Stomach smooth muscle (tissue), 2 donors: ENCODE results near the gene BPHL.
"Not testable (repeated sequence)": the region's sequence is repeated elsewhere in the genome, so short reads cannot be mapped to it uniquely, and the experiment has no call there.

Experiments
- H3K27ac ChIP-seq: one replicate; pipeline ENCODE4 v1.7.0; 2013; ENCODE audit warnings: mild to moderate bottlenecking, low read length, inconsistent platforms
- H3K27me3 ChIP-seq, 2 donors: one replicate each; pipeline ENCODE4 v1.7.0; 2013; ENCODE audit warnings: low read length in 2 of 2; ENCODE audit not compliant: insufficient read depth in 2 of 2, control insufficient read depth in 1 of 2
- H3K36me3 ChIP-seq, 2 donors: one replicate each; pipeline ENCODE4 v1.7.0; 2013; ENCODE audit warnings: low read length in 2 of 2; ENCODE audit not compliant: control insufficient read depth in 2 of 2, insufficient read depth in 2 of 2
- H3K4me1 ChIP-seq: one replicate; pipeline ENCODE4 v1.7.0; 2013; ENCODE audit warnings: low read length; ENCODE audit not compliant: control insufficient read depth, insufficient read depth
- H3K4me3 ChIP-seq, 2 donors: one replicate each; pipeline ENCODE4 v1.7.0; 2013; ENCODE audit warnings: low read length in 2 of 2
- H3K9ac ChIP-seq, 2 donors: one replicate each; pipeline ENCODE4 v1.7.0; 2013; ENCODE audit warnings: low read length in 2 of 2, mild to moderate bottlenecking in 1 of 2
- H3K9me3 ChIP-seq, 2 donors: one replicate each; pipeline ENCODE4 v1.7.0; 2013; ENCODE audit warnings: low read length in 2 of 2; ENCODE audit not compliant: control insufficient read depth in 2 of 2
- donor health status: healthy.
- donor health status: Pancreatic carcinoma.

Gene BPHL

GRCh38 chr6:3118353-3119039 is at the start of gene BPHL:
BPHL (plus strand) TSS chr6:3118711; CDS start chr6:3118741, 30 bp downstream.
- H3K27ac ChIP-seq = peak within 1 kb of the TSS; percentile 76

DNA sequence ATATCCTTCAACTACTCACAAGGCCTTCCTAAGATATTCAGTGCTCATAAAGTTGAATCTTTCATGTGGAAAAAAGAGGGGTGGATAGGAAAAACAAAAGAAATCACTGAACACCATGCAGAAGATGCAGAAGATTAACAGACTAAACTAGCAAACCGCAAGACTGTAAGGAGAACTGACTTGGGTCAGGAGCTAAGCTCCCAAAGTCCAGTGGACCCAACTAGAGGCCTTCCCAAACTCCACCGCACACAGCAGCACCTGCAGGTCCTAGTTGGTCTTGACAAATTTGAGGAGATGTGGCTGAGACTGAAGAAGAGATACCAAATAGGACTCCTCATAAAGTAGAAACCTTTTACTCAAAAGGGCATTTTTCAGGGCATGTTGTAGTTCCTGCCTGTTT is 46.9 kb upstream of the BPHL start:
- no peaks in the 10 kb centered on the region for H3K27me3 ChIP-seq
- H3K9ac ChIP-seq = no peak overlapping the region
- H3K4me1 ChIP-seq = peaks cover 4% of the 10 kb centered on the region
- no peak overlapping the region for H3K27ac ChIP-seq
- H3K9me3 ChIP-seq = no peaks in the 10 kb centered on the region
- no peak overlapping the region for H3K4me3 ChIP-seq
- no peaks in the 10 kb centered on the region for H3K36me3 ChIP-seq

More at GRCh38 chr6:3118353-3119039, at the start of gene BPHL:
- peaks cover 9 to 13% of the 10 kb centered on the region in 2 donors for H3K36me3 ChIP-seq
- H3K4me3 ChIP-seq = peak within 1 kb of the TSS; percentile 90 to 94
- no peaks in the 10 kb centered on the region for H3K9me3 ChIP-seq
- H3K4me1 ChIP-seq = peaks cover 9% of the 10 kb centered on the region
- no peaks in the 10 kb centered on the region for H3K27me3 ChIP-seq
- peak within 1 kb of the TSS; percentile 58 to 75 for H3K9ac ChIP-seq

DNA sequence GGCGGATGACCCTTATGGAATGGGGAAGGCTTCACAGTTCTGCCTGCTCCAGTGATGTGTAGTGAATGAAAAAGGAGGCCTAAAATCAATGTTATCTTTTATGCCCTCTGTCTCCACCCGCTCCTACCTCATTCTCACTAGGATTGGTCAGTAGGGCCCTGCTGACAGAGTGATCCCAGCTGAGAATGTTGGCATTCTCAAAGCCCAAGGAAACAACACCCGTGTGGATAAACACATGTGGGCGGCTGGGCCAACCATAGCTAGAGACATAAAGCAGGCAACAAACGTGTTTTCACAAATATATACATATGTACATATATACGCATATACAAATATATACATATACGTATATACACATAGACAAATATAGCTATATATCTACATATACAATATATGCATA is 45.7 kb upstream of the BPHL start:
- H3K27me3 ChIP-seq = no peaks in the 10 kb centered on the region
- H3K4me3 ChIP-seq = no peak overlapping the region
- peaks cover 2% of the 10 kb centered on the region for H3K4me1 ChIP-seq
- no peak overlapping the region for H3K9ac ChIP-seq
- H3K36me3 ChIP-seq = peaks cover 6% of the 10 kb centered on the region in 2 donors
- no peaks in the 10 kb centered on the region for H3K9me3 ChIP-seq
- no peak overlapping the region for H3K27ac ChIP-seq

- Histone ChIP-seq H3K9me3 (no peaks in the 10 kb centered on the region), H3K4me3 (no peak overlapping the region), H3K4me1 (peaks cover 2% of the 10 kb centered on the region), H3K27ac (no peak overlapping the region), H3K27me3 (no peaks in the 10 kb centered on the region), H3K9ac (no peak overlapping the region), H3K36me3 (peaks cover 12% of the 10 kb centered on the region in 2 donors)
These were observed 45.1 kb upstream of the BPHL start for GRCh38 chr6:3073382-3073781.

DNA sequence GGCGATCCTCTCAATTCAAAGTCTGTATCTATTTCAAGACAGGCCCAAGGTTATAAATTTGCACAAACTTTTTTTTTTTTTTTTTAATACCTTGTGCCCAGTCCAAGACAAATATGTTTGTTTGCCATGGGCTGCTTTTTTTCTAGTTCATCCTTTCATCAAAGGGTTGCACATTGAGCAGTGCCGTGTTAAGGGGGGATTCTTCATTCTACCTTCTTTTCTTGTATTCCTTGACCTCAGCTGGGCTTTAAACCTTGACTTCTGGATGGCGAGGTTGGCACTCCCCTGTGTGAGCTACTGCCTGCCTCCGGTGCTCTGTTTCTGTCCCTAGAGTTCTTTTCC is 42.8 kb upstream of the BPHL start:
- Histone ChIP-seq H3K9ac (no peak overlapping the region), H3K36me3 (peaks cover 25 to 31% of the 10 kb centered on the region in 2 donors)

DNA sequence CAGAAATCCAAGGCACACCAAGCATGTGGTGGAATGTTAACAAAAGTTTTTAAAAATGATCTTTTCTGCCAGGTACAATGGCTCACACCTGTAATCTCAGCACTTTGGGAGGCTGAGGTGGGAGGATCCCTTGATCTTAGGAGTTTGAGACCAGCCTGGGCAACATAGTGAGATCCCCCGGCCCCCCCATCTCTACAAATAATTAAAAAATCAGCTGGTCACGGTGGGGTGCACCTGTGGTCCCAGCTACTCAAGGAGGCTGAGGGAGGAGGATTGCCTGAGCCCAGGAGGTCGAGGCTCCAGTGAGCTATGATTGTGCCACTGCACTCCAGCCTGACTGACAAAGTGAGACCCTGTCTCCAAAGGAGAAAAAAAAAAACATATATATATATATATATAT is 42.2 kb upstream of the BPHL start:
- peaks cover 30 to 36% of the 10 kb centered on the region in 2 donors for H3K36me3 ChIP-seq
- no peak overlapping the region for H3K9ac ChIP-seq
- no peaks in the 10 kb centered on the region for H3K9me3 ChIP-seq
- H3K27ac ChIP-seq = no peak overlapping the region
- H3K27me3 ChIP-seq = no peaks in the 10 kb centered on the region
- no peak overlapping the region for H3K4me3 ChIP-seq
- H3K4me1 ChIP-seq = peaks cover 2% of the 10 kb centered on the region

More for the DNA sequence above, 42.8 kb upstream of the BPHL start:
- Histone ChIP-seq H3K27ac (no peak overlapping the region), H3K4me3 (no peak overlapping the region), H3K9me3 (no peaks in the 10 kb centered on the region), H3K27me3 (no peaks in the 10 kb centered on the region), H3K4me1 (peaks cover 2% of the 10 kb centered on the region)

- H3K4me3 ChIP-seq = no peak overlapping the region
- H3K27me3 ChIP-seq = no peaks in the 10 kb centered on the region
- peaks cover 2% of the 10 kb centered on the region for H3K4me1 ChIP-seq
- H3K27ac ChIP-seq = no peak overlapping the region
- peaks cover 34 to 42% of the 10 kb centered on the region in 2 donors for H3K36me3 ChIP-seq
- no peak overlapping the region for H3K9ac ChIP-seq
- H3K9me3 ChIP-seq = no peaks in the 10 kb centered on the region
These were observed 41.1 kb upstream of the BPHL start for GRCh38 chr6:3077430-3077829.

- not testable (repeated sequence) for H3K9ac ChIP-seq, H3K27ac ChIP-seq, H3K27me3 ChIP-seq, H3K4me1 ChIP-seq, H3K9me3 ChIP-seq, H3K4me3 ChIP-seq
- peaks cover 49 to 57% of the 10 kb centered on the region in 2 donors for H3K36me3 ChIP-seq
These were observed 39.6 kb upstream of the BPHL start for GRCh38 chr6:3078952-3079351.

GRCh38 chr6:3079682-3080081 is 38.8 kb upstream of the BPHL start:
- Histone ChIP-seq H3K9ac (no peak overlapping the region), H3K27ac (no peak overlapping the region), H3K36me3 (peaks cover 53 to 61% of the 10 kb centered on the region in 2 donors), H3K4me3 (no peak overlapping the region), H3K27me3 (no peaks in the 10 kb centered on the region), H3K9me3 (no peaks in the 10 kb centered on the region), H3K4me1 (peaks cover 2% of the 10 kb centered on the region)

DNA sequence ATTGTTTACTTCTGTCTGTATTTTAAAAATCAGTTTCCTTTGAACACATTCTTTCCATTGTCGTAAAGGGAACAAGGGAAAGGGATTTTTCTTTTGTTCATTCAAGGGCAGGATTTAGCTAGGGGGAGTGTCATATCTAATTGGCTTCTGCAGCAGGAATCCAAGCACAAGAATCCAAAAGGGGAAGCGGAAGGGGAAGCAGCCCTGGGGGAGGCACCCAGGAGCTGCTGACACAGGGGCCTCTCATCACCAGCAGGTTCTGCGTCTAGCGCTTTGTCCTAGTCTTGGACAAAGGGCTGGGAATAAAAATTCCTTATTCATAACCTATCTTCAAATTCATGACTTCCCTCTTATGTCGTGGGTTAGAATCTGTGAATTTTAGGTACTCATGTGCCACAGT is 36.6 kb upstream of the BPHL start:
- Histone ChIP-seq H3K36me3 (peaks cover 66 to 67% of the 10 kb centered on the region in 2 donors), H3K9ac (no peak overlapping the region)

DNA sequence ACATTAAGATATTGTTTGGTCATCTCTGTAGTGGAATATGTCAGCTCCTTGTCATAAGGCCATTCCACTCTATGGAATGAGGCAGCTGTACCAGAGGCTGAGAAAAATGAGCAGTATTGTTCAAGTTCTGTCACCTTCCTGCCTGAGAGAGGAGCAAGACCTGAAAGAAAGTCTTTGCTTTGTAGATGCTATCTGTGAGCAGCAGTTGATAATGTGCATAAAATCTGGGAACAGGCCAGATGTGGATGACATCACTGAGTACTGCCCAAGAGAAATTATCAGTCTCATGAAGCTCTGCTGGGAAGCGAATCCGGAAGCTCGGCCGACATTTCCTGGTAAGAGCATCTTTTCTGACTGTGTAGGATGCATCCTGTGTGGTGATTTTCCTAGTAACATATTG is 33.4 kb upstream of the BPHL start:
- no peaks in the 10 kb centered on the region for H3K9me3 ChIP-seq
- peaks cover 55 to 57% of the 10 kb centered on the region in 2 donors for H3K36me3 ChIP-seq
- no peak overlapping the region for H3K27ac ChIP-seq
- H3K27me3 ChIP-seq = no peaks in the 10 kb centered on the region
- H3K4me1 ChIP-seq = no peaks in the 10 kb centered on the region
- H3K4me3 ChIP-seq = no peak overlapping the region
- no peak overlapping the region for H3K9ac ChIP-seq

More for the DNA sequence above, 36.6 kb upstream of the BPHL start:
- H3K4me1 ChIP-seq = no peaks in the 10 kb centered on the region
- H3K27me3 ChIP-seq = no peaks in the 10 kb centered on the region
- no peak overlapping the region for H3K27ac ChIP-seq
- no peaks in the 10 kb centered on the region for H3K9me3 ChIP-seq
- no peak overlapping the region for H3K4me3 ChIP-seq
